Measurements from ENCODE around the gene ACVRL1.

ACVRL1 gene

DNA sequence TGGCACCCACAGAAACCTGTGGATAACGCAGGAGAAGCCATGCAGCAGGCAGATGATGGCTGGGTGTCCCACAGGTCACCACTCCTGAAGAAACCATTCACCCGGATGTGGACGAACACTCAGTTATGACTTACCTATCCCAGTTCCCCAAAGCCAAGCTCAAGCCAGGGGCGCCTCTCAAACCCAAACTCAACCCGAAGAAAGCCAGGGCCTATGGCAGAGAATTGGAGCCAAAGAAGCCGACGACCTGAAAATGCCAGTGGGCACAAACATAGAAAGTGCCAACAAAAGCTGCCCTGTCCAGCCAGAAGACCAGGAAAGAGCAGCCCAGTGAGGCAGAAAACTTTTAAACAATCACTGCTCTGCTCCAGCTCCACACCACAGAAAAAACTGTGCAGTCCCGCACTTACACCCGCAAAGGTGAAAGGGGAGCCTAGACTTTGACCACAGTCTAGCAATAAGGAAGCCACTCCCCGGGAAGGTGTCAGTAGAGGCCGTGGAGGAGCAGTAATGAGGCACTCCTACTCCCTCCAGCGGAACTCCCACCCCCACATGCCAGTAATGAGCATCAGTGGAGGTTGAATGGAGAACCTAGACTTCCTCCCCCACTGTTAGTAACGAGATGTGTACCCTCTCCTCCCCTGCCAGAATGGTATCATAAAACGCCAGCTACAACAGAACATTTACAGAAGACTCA is 6.0 kb upstream of the ACVRL1 start:
- TF ChIP-seq, protein P1, sequence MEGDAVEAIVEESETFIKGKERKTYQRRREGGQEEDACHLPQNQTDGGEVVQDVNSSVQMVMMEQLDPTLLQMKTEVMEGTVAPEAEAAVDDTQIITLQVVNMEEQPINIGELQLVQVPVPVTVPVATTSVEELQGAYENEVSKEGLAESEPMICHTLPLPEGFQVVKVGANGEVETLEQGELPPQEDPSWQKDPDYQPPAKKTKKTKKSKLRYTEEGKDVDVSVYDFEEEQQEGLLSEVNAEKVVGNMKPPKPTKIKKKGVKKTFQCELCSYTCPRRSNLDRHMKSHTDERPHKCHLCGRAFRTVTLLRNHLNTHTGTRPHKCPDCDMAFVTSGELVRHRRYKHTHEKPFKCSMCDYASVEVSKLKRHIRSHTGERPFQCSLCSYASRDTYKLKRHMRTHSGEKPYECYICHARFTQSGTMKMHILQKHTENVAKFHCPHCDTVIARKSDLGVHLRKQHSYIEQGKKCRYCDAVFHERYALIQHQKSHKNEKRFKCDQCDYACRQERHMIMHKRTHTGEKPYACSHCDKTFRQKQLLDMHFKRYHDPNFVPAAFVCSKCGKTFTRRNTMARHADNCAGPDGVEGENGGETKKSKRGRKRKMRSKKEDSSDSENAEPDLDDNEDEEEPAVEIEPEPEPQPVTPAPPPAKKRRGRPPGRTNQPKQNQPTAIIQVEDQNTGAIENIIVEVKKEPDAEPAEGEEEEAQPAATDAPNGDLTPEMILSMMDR (conservative IDR thresholded peaks at IDR 0.05; ENCODE audit: low read depth, low read length), result no peak
- no peak for DNase-seq (ENCODE audit: low read depth)

DNA sequence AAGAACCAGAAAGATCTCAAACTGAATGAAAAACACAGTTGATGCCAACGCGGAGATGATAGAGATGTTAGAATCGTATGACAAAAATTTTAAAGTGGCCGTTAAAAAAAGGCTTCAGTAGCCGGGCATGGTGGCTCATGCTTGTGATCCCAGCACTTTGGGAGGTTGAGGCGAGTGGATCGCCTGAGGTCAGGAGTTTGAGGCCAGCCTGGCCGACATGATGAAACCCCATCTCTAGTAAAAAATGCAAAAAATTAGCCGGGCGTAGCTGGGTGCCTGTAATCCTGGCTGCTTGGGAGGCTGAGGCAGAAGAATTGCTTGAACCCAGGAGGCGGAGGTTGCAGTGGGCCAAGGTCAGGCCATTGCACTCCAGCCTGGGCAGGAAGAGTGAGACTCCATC is 5.4 kb upstream of the ACVRL1 start:
- no peak for DNase-seq (ENCODE audit: low read depth)
- H3K4me3 ChIP-seq (ENCODE audit: low read depth, low read length), result no peak overlapping the region
- TF ChIP-seq, protein P1 (conservative IDR thresholded peaks at IDR 0.05; ENCODE audit: low read depth, low read length), result no peak

More for the DNA sequence above, 6.0 kb upstream of the ACVRL1 start:
- H3K4me3 ChIP-seq (ENCODE audit: low read depth, low read length), result no peak overlapping the region

DNA sequence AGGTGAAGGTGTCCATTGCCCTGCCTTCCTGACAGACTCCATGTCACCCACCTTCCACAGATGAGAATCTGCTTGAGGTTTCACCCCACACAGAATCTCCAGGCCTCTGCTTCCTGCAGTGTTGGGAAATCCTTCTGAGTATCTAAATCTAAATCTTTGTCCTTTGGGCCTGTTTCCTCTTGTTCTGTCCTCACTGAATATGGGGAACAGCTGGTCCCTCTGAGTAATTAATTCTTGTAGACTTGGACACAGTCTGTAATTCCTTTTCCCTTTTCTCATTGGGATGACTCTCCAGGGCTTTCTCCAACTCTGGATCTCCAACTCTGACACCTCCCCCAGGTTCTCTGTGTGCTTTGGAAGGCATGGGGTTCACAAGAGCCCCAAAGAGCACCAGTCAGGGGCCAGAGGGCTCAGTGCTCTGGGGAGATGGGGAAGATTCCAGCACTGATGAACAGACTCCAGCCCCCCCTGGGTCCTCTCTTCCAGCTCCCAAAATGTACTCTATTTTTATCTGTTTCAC is 2.3 kb upstream of the ACVRL1 start:
- no peak overlapping the region for H3K4me3 ChIP-seq (ENCODE audit: low read depth, low read length)
- no peak for DNase-seq (ENCODE audit: low read depth)
- TF ChIP-seq, protein P1 (conservative IDR thresholded peaks at IDR 0.05; ENCODE audit: low read depth, low read length), result no peak

DNA sequence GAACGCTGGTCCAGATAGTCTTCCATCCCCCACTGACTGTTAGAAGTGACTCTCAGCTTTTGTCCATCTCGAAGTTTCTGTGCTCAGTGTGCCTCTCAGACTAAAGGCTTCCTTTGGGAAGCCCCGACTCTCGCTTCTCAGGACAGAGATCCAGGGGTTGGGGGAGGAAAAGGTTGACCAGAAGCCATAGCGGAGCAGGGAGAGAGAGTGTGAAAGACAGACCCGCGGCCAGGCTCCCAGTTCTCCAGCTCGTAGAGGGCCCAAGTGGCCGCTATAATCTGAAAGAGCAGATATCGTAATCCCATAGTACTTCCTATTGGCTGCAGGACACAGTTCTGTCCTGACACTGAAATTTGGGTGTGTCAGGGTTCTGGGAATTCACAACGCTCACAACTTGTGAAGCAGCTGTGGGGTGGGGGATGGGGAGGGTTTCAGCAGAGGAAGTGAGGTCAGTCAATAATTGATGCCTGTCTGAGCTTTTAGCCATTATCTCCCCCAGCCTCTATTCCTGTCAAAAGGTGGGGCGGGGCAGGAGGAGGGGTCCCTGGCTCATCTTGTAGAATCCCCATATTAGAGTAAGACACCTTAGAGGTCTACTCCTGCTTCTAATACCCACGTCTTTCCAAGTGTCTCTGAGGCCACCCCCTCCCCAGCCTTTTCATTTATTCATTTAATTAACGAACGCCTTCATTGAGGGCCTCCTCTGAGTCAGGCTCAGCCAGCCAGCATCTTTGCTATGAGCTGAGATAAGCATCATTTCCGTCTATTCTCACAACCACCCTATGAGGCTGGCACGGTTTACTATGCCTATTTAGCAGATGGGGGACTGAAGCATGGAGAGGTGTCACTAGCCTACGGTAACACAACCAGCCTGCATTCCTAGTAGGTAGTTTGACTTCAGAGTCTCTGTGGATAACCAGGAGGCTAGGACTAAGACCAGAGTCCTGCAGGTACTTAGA is 1.6 kb upstream of the ACVRL1 start:
- TF ChIP-seq, protein P1 (conservative IDR thresholded peaks at IDR 0.05; ENCODE audit: low read depth, low read length), result no peak
- DNase-seq (ENCODE audit: low read depth), result peak; percentile 30
- H3K4me3 ChIP-seq (ENCODE audit: low read depth, low read length), result no peak overlapping the region

DNA sequence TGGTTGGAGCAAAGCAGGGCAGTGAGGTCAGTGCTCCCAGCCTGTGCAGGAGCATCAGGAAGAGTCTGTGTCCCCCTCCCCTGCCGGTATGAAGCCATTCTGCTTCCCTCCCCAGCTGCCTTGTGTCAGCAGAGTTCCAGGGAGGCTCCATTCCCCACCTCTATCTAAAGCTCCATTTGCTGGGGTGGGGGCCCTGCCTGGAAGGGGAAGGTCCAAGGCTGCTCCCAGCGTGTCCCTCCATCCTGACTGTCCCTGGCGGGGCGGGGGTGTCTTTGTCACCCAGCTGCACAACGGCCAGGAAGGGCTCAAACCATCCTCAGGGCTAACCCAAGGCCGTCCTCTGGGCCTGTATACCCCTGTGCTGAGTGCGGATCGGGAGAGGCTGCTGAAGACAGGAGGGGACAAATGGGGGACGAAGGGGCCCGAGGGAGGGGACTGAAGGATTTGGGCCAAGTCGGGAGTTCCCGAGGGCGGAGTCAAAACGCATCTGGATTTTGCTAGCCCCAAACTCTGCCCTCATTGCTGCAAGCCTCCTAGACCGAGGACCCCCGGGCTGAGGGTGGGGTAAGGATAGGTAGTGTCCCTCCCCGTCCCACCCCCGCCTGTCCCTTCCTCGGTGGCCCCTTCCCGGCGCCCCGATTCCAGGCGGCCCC is 748 bp upstream of the ACVRL1 start:
- TF ChIP-seq, protein P1 (conservative IDR thresholded peaks at IDR 0.05; ENCODE audit: low read depth, low read length), result no peak
- peak overlapping the region; percentile 61 for H3K4me3 ChIP-seq (ENCODE audit: low read depth, low read length)
- DNase-seq (ENCODE audit: low read depth), result no peak

DNA sequence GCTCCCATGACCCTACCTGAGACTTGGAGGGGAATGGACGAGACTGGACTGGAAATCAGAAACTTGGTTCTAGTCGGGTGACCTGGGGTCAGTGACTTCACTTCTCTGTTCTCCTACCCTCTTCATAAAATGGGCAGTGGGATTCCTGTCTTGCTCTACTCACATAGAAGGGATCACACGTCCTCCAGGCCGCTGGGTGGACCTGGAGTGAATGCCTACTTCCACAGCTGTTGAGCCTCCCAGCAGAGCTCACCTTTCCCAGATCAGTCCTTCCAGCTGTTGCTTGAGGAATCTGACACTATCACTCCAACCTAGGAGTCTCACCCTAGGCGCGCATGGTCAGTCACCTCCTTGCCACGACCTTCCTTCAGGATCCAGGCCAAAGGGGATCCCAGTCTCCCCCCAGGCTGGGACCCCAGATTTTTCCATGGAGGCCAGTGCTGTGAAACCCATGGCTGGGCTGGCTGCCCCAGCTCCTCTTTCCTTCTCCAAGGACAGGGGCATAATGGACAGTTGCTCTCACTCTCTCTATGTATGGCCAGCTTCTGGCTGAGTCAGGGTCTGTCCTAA is 637 bp downstream of the ACVRL1 start:
- peak overlapping the region; percentile 61 for H3K4me3 ChIP-seq (ENCODE audit: low read depth, low read length)
- TF ChIP-seq, protein P1 (conservative IDR thresholded peaks at IDR 0.05; ENCODE audit: low read depth, low read length), result no peak
- no peak for DNase-seq (ENCODE audit: low read depth)

Measured in choroid plexus epithelial cell (primary cell).